LNCaP clone FGC (cell line): Measurements from ENCODE around the gene SLC43A2.

Experiments
- DNase-seq: peaks from one replicate; pipeline ENCODE4 v3.0.0-alpha.2; 2011; ENCODE audit warnings: low read depth
- H3K4me3 ChIP-seq: 2 replicates; pipeline ENCODE4 v1.5.1; 2011; ENCODE audit warnings: mild to moderate bottlenecking, low read depth, low read length, control low read depth
- TF ChIP-seq, protein P1 (sequence below): IDR thresholded peaks from 2 replicates; pipeline ENCODE4 v1.5.1; 2012; ENCODE audit warnings: mild to moderate bottlenecking; ENCODE audit not compliant: control insufficient read depth, insufficient read depth; ENCODE audit errors: extremely low read depth

Gene SLC43A2

DNA sequence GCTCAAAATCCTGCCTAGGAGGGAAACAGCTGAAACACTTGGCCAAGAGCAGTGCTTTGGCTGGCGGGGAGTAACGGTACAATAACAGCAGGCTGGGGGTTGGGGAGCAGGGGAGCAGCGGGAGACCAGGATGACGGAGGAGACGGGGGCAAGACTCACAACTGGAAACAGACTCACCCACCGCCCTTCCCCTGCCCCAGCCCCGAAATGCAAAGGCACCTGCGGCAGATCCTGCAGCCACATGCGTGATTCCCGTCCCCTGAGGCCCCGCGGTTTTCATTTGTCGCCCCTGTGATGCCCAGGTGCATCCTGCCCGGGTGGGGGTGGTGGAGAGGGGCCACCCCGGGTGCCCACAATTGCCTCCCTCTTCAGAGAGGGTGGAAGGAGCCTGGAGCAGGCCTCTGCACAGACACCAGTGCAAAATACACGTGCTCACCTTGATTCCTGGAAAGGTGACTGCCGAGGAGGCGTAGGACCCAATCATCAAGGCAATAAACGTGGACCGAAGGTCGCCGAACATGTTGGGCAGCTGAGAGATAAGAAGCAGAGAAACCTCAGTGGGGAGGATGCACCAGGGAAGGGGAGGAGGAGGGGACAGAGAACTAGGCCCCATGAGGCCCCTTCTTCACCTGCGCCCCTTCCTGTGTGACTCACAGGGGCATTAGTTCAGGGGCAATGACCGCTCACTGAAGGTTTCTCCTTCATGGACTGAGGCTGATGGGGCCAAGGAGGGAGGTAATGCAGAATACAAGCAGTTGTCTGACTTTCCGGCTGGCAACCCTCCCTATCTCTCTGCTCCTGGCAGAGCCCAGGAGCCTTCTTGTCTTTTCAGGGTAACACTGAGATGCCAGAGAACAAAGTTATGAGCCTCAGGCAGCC lies 35.6 kb downstream of the SLC43A2 start:
- no peak for DNase-seq
- TF ChIP-seq, protein P1, sequence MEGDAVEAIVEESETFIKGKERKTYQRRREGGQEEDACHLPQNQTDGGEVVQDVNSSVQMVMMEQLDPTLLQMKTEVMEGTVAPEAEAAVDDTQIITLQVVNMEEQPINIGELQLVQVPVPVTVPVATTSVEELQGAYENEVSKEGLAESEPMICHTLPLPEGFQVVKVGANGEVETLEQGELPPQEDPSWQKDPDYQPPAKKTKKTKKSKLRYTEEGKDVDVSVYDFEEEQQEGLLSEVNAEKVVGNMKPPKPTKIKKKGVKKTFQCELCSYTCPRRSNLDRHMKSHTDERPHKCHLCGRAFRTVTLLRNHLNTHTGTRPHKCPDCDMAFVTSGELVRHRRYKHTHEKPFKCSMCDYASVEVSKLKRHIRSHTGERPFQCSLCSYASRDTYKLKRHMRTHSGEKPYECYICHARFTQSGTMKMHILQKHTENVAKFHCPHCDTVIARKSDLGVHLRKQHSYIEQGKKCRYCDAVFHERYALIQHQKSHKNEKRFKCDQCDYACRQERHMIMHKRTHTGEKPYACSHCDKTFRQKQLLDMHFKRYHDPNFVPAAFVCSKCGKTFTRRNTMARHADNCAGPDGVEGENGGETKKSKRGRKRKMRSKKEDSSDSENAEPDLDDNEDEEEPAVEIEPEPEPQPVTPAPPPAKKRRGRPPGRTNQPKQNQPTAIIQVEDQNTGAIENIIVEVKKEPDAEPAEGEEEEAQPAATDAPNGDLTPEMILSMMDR, result no peak
- H3K4me3 ChIP-seq, result no peak overlapping the region

GRCh38 chr17:1591474-1592090 lies 37.1 kb downstream of the SLC43A2 start:
- no peak for DNase-seq
- H3K4me3 ChIP-seq, result no peak overlapping the region
- TF ChIP-seq, protein P1, result no peak

DNA sequence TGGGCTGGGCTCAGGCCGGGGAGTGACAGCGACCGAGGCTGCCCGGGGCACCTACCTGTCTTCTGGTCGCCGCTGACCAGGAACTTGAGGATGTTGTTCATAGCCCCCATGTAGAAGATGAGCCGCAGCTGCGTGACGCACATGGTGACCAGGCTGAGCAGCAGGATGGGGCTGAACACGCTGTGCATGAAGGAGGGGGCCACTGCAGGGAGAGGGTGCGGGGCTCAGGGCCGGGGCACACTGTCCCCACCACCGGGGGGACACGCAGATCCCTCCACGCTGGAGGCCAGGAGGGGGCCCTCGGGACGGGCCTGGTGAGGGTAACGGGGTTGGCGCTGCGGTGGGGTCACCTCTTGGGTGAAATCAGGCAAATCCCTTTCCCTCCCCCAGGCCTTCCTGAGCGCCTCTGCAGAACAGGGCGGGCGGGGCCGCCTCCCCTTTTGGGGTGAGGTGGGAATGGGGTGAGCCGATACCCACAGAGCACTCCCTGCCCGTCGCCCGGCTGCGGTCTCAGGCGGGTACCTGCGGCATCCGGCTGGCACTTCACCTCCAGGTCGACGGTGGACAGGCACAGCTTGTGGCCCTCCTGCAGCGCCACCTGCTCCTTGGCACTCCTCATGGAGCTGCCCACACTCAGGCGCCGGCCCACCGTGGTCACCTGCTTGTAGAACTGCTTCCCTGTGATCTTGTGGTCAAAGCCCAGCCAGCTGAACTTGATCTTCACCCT lies 37.7 kb downstream of the SLC43A2 start:
- H3K4me3 ChIP-seq, result no peak overlapping the region
- no peak for DNase-seq
- TF ChIP-seq, protein P1, result no peak

GRCh38 chr17:1590029-1590746 lies 38.4 kb downstream of the SLC43A2 start:
- DNase-seq, result no peak
- H3K4me3 ChIP-seq, result no peak overlapping the region
- TF ChIP-seq, protein P1, result no peak

DNA sequence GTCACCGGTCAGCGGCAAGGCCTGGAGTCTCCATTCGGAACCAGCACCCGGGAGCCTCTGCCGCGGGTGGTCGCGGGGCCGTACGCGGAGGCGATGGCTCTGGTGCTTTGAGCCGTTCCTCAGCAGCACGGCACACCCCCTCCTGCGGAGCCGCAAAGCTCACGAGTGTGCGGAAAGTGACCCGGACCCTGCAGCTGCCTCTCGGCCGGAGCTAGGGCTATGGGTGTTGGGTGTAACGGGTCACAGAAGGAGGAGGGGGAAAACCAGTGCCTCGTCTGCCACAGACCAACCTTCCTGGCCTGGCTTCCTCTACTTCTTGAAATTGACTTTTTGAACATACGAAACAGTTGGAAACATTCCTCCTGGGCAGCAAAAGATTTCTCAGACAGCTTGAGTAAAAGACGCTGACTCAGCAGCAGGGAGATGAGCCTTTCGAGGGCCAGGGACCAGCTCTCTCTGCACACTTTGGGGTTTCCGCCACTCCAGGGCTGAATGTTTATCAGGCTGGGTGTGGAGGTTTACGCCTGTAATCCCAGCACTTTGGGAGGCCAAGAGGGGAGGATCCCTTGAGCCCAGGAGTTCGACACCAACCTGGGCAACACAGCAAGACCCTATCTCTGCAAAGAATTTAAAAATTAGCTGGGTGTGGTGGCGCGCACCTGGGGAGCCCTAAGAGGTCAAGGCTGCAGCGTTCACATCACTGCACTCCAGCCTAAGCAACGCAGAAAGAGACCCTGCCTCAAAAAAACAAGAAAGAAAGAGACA lies 39.6 kb downstream of the SLC43A2 start:
- H3K4me3 ChIP-seq, result no peak overlapping the region

More for the DNA sequence above, 39.6 kb downstream of the SLC43A2 start:
- TF ChIP-seq, protein P1, result no peak
- DNase-seq, result no peak
